CD4-positive, alpha-beta T cell treated with Interleukin-15 for 1 hour (primary cell): Measurements from ENCODE around the gene DDX10.

Experiments
- DNase-seq: peaks from one replicate; pipeline ENCODE4 v3.0.0-alpha.2; 2020

DDX10 gene

GRCh38 chr11:108880510-108880909 is 215.6 kb downstream of the DDX10 start:
- DNase-seq = no peak

GRCh38 chr11:108881131-108881530 is 216.3 kb downstream of the DDX10 start:
- no peak for DNase-seq

- no peak for DNase-seq
Measured at GRCh38 chr11:108882211-108882831, 217.5 kb downstream of the DDX10 start.

- DNase-seq = no peak
Measured at GRCh38 chr11:108886005-108886659, 221.3 kb downstream of the DDX10 start.

- DNase-seq = no peak
Measured at GRCh38 chr11:108886660-108887009, 221.8 kb downstream of the DDX10 start.

GRCh38 chr11:108887436-108888238 is 222.8 kb downstream of the DDX10 start:
- no peak for DNase-seq

- no peak for DNase-seq
Measured at GRCh38 chr11:108890482-108891105, 225.7 kb downstream of the DDX10 start.

- no peak for DNase-seq
Measured at GRCh38 chr11:108891143-108891542, 226.3 kb downstream of the DDX10 start.

- no peak for DNase-seq
Measured at GRCh38 chr11:108891909-108892511, 227.1 kb downstream of the DDX10 start.

- DNase-seq = no peak
Measured at GRCh38 chr11:108895579-108896480, 231.0 kb downstream of the DDX10 start.

GRCh38 chr11:108897071-108897481 is 232.2 kb downstream of the DDX10 start:
- no peak for DNase-seq

GRCh38 chr11:108897916-108898315 is 233.0 kb downstream of the DDX10 start:
- no peak for DNase-seq

GRCh38 chr11:108901359-108901758 is 236.5 kb downstream of the DDX10 start:
- no peak for DNase-seq

GRCh38 chr11:108902027-108902469 is 237.2 kb downstream of the DDX10 start:
- DNase-seq = no peak

- no peak for DNase-seq
Measured at GRCh38 chr11:108904480-108904879, 239.6 kb downstream of the DDX10 start.

GRCh38 chr11:108906329-108906728 is 241.5 kb downstream of the DDX10 start:
- DNase-seq = no peak

- DNase-seq = no peak
Measured at GRCh38 chr11:108906826-108907225, 242.0 kb downstream of the DDX10 start.

- DNase-seq = no peak
Measured at GRCh38 chr11:108909041-108909440, 244.2 kb downstream of the DDX10 start.

- no peak for DNase-seq
Measured at GRCh38 chr11:108909921-108910320, 245.1 kb downstream of the DDX10 start.

- DNase-seq = no peak
Measured at GRCh38 chr11:108912581-108912980, 247.7 kb downstream of the DDX10 start.

GRCh38 chr11:108913204-108913603 is 248.3 kb downstream of the DDX10 start:
- no peak for DNase-seq

GRCh38 chr11:108914211-108914610 is 249.3 kb downstream of the DDX10 start:
- no peak for DNase-seq
